Lower lobe of right lung (tissue), 2 donors: ENCODE measurements around the gene TSPOAP1. TPM values are rescaled to one million over a fixed set of nuclear protein-coding genes. Genes with fewer than 3 reads are reported as not detected.

Source experiments
- ATAC-seq, 2 donors: fragments of 200-7000 bp; cut with Tn5 transposase; one replicate each; pipeline ENCODE4 v1.9.1; 2020 to 2022; ENCODE audit warnings: mild to moderate bottlenecking in 2 of 2, moderate library complexity in 2 of 2
- DNase-seq: peaks from one replicate; pipeline ENCODE4 v3.0.0-alpha.2; 2020
- H3K27ac ChIP-seq: fragments of 200-600 bp; one replicate; pipeline ENCODE4 v1.8.0; 2022
- H3K27me3 ChIP-seq: fragments of 200-600 bp; one replicate; pipeline ENCODE4 v1.8.0; 2022; ENCODE audit warnings: low read depth
- H3K36me3 ChIP-seq: fragments of 200-600 bp; one replicate; pipeline ENCODE4 v1.8.0; 2022; ENCODE audit warnings: mild to moderate bottlenecking
- H3K4me1 ChIP-seq: fragments of 200-600 bp; one replicate; pipeline ENCODE4 v1.8.0; 2022
- H3K4me3 ChIP-seq: fragments of 200-600 bp; one replicate; pipeline ENCODE4 v1.8.0; 2022; ENCODE audit warnings: mild to moderate bottlenecking
- H3K9me3 ChIP-seq: fragments of 200-600 bp; one replicate; pipeline ENCODE4 v1.8.0; 2022
- CTCF ChIP-seq: fragments of 200-600 bp; IDR thresholded peaks from one replicate; pipeline ENCODE4 v1.8.0; 2022; ENCODE audit warnings: antibody characterized with exemption, mild to moderate bottlenecking
- intact Hi-C: fragments of 100-400 bp; cut with DNase I; formaldehyde crosslinking; loops from one replicate; pipeline ENCODE4 v1.11.0; 2022
- total RNA-seq: library from RNA; stranded (reverse); fragmentation: NEBNext Ultra II Directional; extraction: Animal tissue kit (Norgen Biotek cat#: 25700); gene quantifications from one replicate; pipeline ENCODE4 v1.2.1, GENCODE V29; 2021
- donor health status: DM: no; HTN: yes; CAD: no; lungs with severe emphysema.

TSPOAP1 gene
- total RNA-seq, 1 donor from 2014 or later: 20.2 TPM

GRCh38 chr17:58276423-58276822 lies 52.2 kb downstream of the TSPOAP1 start:
- ATAC-seq (no peak), DNase-seq (no peak)
- TF ChIP-seq CTCF: no peak
- H3K36me3 ChIP-seq: no peaks in the 10 kb centered on the region
- no peak overlapping the region for H3K27ac ChIP-seq
- no peaks in the 10 kb centered on the region for H3K9me3 ChIP-seq
- H3K4me3 ChIP-seq: no peak overlapping the region
- H3K27me3 ChIP-seq: peaks cover 13% of the 10 kb centered on the region
- no peaks in the 10 kb centered on the region for H3K4me1 ChIP-seq
- intact Hi-C loops: no loop called here

- intact Hi-C loops: no loop called here
Measured at GRCh38 chr17:58275417-58275816, 53.2 kb downstream of the TSPOAP1 start.

GRCh38 chr17:58273453-58274104 lies 55.0 kb downstream of the TSPOAP1 start:
- H3K36me3 ChIP-seq: no peaks in the 10 kb centered on the region
- peaks cover 4% of the 10 kb centered on the region for H3K27me3 ChIP-seq
- no peaks in the 10 kb centered on the region for H3K9me3 ChIP-seq
- no peak overlapping the region for H3K4me3 ChIP-seq
- intact Hi-C loops: no loop called here
- no peak for TF ChIP-seq CTCF
- no peak for ATAC-seq
- no peak overlapping the region for H3K27ac ChIP-seq
- DNase-seq: no peak
- H3K4me1 ChIP-seq: no peaks in the 10 kb centered on the region

More at GRCh38 chr17:58275417-58275816, 53.2 kb downstream of the TSPOAP1 start:
- Histone ChIP-seq H3K4me1 (no peaks in the 10 kb centered on the region), H3K27ac (no peak overlapping the region), H3K36me3 (no peaks in the 10 kb centered on the region), H3K4me3 (no peak overlapping the region), H3K27me3 (peaks cover 12% of the 10 kb centered on the region), H3K9me3 (no peaks in the 10 kb centered on the region)
- no peak for TF ChIP-seq CTCF
- DNase-seq (no peak), ATAC-seq (no peak)

GRCh38 chr17:58272367-58273280 lies 56.0 kb downstream of the TSPOAP1 start:
- Histone ChIP-seq H3K4me1 (no peaks in the 10 kb centered on the region), H3K27ac (no peak overlapping the region), H3K4me3 (no peak overlapping the region), H3K27me3 (peaks cover 11% of the 10 kb centered on the region), H3K36me3 (no peaks in the 10 kb centered on the region), H3K9me3 (no peaks in the 10 kb centered on the region)
- TF ChIP-seq CTCF: no peak
- ATAC-seq: no peak
- DNase-seq: no peak
- intact Hi-C loops: no loop called here

- Histone ChIP-seq H3K9me3 (no peaks in the 10 kb centered on the region), H3K4me3 (no peak overlapping the region), H3K27ac (no peak overlapping the region), H3K4me1 (no peaks in the 10 kb centered on the region), H3K27me3 (peaks cover 11% of the 10 kb centered on the region), H3K36me3 (no peaks in the 10 kb centered on the region)
- no peak for ATAC-seq
- TF ChIP-seq CTCF: no peak
- no peak for DNase-seq
- intact Hi-C loops: no loop called here
Measured at GRCh38 chr17:58271216-58271931, 57.2 kb downstream of the TSPOAP1 start.
